ENCODE data around the gene CXCL8. TPM values are rescaled to one million over a fixed set of nuclear protein-coding genes. Genes with fewer than 3 reads are reported as not detected.

Gene CXCL8
- total and polyA plus RNA-seq, 8 donors: 0.37 to 43.2 (median 2.9) TPM

DNA sequence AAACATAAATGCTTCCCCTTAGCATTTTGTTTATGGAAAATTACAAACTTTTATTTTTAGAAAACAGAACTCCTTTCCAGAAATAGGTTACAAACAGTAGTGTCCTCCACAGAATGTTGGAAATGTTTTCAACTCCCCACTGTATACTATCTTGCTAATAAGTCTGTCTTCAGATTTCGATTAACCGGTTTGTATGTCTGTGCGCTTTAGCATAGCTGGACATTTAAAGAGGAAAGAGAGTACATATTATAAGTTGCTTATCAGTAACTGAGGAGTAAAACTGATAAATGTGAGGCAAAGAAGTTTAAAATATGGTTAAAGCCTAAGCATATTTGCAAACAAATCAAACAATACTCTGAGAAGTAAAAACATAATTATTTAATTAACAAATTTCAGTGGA lies 3.4 kb downstream of the CXCL8 start:
- H3K27me3 ChIP-seq: no peaks in the 10 kb centered on the region
- ATAC-seq: no peak

DNA sequence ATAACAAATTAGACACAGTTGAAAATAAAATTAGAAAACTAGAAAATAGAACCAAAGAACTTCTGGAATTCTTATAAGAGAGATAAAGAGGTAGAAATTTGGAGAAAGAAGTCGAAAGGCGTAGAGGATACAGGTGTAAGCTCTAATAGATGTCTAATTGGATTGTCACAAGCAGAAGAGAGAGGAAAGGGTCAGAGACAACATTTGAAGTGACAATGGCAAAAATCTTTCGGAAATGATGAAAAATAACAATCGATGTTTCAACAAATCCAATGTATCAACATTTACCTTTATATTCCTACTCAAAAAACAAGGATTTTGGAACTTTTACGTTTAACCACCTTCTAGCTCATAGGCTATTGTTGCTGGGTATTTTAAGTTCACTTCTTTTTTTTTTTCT lies 3.8 kb downstream of the CXCL8 start:
- no peak for FAIRE-seq
- no peak overlapping the region for H3K27ac ChIP-seq
- intact Hi-C loops (cut with DNase I): no loop called here

More for the DNA sequence above, 3.4 kb downstream of the CXCL8 start:
- TF ChIP-seq, protein P1, sequence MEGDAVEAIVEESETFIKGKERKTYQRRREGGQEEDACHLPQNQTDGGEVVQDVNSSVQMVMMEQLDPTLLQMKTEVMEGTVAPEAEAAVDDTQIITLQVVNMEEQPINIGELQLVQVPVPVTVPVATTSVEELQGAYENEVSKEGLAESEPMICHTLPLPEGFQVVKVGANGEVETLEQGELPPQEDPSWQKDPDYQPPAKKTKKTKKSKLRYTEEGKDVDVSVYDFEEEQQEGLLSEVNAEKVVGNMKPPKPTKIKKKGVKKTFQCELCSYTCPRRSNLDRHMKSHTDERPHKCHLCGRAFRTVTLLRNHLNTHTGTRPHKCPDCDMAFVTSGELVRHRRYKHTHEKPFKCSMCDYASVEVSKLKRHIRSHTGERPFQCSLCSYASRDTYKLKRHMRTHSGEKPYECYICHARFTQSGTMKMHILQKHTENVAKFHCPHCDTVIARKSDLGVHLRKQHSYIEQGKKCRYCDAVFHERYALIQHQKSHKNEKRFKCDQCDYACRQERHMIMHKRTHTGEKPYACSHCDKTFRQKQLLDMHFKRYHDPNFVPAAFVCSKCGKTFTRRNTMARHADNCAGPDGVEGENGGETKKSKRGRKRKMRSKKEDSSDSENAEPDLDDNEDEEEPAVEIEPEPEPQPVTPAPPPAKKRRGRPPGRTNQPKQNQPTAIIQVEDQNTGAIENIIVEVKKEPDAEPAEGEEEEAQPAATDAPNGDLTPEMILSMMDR (IDR thresholded peaks at IDR 0.05): no peak
- Histone ChIP-seq H3K27ac (no peak overlapping the region), H3K4me3 (no peak overlapping the region), H3K9me3 (no peaks in the 10 kb centered on the region), H3K4me1 (peaks cover 0 to 12% (median 0%) of the 10 kb centered on the region in 3 donors), H3K36me3 (no peaks in the 10 kb centered on the region)
- intact Hi-C loops (cut with DNase I): no loop called here
- 79 to 95% methylated on average over 3 of the region's 3 CpGs for WGBS, 2 donors
- FAIRE-seq (no peak), DNase-seq (no peak)

DNA sequence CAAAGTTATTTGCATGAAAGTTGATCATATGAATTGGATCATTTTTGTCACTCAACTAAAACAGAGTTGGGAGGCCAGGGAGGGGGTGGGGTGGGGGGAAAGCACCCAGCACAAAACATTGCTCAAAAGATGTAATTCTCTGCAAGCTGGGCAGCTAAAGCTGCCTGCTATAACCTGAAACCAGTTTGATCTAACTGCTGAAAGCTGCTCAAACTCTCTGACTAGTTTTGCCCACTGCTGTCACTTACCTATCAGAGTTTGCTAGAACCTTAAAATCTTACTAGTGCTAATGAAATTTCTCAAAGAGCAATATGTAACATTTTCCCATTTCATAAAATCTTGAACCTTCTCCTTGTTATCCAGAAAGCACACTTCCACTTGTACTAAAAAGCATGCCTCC lies 10.4 kb downstream of the CXCL8 start:
- H3K4me1 ChIP-seq: no peaks in the 10 kb centered on the region
- intact Hi-C loops (cut with DNase I): no loop called here
- H3K36me3 ChIP-seq: no peaks in the 10 kb centered on the region
- H3K9me3 ChIP-seq: no peaks in the 10 kb centered on the region
- ATAC-seq (no peak), FAIRE-seq (no peak), DNase-seq (no peak)
- H3K27ac ChIP-seq: no peak overlapping the region
- no peaks in the 10 kb centered on the region for H3K27me3 ChIP-seq
- H3K4me3 ChIP-seq: no peak overlapping the region
- TF ChIP-seq, protein P1 (IDR thresholded peaks at IDR 0.05): no peak

More for the DNA sequence above, 3.8 kb downstream of the CXCL8 start:
- 74 to 85% methylated on average over 5 of the region's 5 CpGs for WGBS, 2 donors
- no peak overlapping the region for H3K4me3 ChIP-seq
- TF ChIP-seq, protein P1 (IDR thresholded peaks at IDR 0.05): no peak
- no peaks in the 10 kb centered on the region for H3K27me3 ChIP-seq
- H3K4me1 ChIP-seq: peaks cover 0 to 12% (median 0%) of the 10 kb centered on the region in 3 donors
- no peaks in the 10 kb centered on the region for H3K9me3 ChIP-seq
- ATAC-seq: no peak
- DNase-seq: no peak
- no peaks in the 10 kb centered on the region for H3K36me3 ChIP-seq

DNA sequence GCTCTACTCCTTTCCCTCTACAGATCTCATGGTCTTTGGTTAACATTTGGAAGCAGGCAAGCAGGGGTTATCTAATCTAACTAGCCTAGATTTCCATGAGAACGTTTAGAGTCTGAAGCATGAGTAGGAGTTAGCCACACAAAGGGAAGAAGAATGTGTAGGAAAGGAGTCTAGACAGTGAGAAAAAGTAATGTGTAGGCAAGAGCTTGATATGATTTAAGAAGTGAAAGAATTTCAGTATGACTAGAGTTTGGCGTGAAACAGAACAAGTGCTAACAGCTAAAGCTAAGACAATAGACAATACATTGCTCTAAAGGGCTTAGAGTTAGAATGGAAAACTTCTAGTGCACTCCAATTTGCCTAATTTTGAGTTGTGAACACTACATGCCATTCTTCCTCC lies 10.8 kb downstream of the CXCL8 start:
- Histone ChIP-seq H3K36me3 (no peaks in the 10 kb centered on the region), H3K4me1 (no peaks in the 10 kb centered on the region), H3K4me3 (no peak overlapping the region), H3K9me3 (no peaks in the 10 kb centered on the region), H3K27ac (no peak overlapping the region), H3K27me3 (no peaks in the 10 kb centered on the region)
- WGBS, 2 donors: 37 to 47% methylated on average over 2 of the region's 2 CpGs
- no peak for FAIRE-seq
- ATAC-seq: no peak
- TF ChIP-seq, protein P1 (IDR thresholded peaks at IDR 0.05): no peak
- intact Hi-C loops (cut with DNase I): no loop called here
- no peak for DNase-seq

DNA sequence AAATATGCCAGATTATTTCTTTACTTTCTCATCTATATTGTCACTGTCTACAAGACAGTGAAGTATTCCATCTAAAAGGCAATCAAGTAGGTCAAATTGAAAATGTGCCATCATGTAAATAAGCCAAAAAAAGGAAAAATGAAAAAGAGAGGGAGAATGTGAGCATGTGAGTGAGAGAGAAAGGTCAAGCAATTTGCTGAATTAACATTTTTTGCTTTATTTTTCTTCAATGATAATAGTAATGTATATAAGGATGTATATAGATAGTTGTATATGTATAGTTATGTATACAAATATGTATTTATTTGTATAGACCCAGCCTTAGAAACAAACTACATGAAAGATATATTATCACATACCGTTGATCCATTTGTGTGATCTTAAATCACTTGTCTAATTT lies 11.5 kb downstream of the CXCL8 start:
- ATAC-seq (no peak), DNase-seq (no peak), FAIRE-seq (no peak)
- 97 to 100% methylated on average over 1 of the region's 1 CpG for WGBS, 2 donors
- Histone ChIP-seq H3K4me1 (no peaks in the 10 kb centered on the region), H3K27me3 (no peaks in the 10 kb centered on the region), H3K36me3 (no peaks in the 10 kb centered on the region), H3K27ac (no peak overlapping the region), H3K4me3 (no peak overlapping the region), H3K9me3 (no peaks in the 10 kb centered on the region)
- TF ChIP-seq, protein P1 (IDR thresholded peaks at IDR 0.05): no peak
- intact Hi-C loops (cut with DNase I): no loop called here

Data from pancreas (tissue), 10 donors.